ENCODE data around the gene ZNF70. TPM values are rescaled to one million over a fixed set of nuclear protein-coding genes. Genes with fewer than 3 reads are reported as not detected.

Gene ZNF70
- total RNA-seq, 2 donors from 2014 or later, result 0.82 to 1.1 TPM

GRCh38 chr22:23773483-23774113, 22.7 kb upstream of the ZNF70 start:
- H3K27ac Mint-ChIP-seq, result no peak overlapping the region
- no peaks in the 10 kb centered on the region for H3K27me3 Mint-ChIP-seq
- H3K4me1 Mint-ChIP-seq, result no peaks in the 10 kb centered on the region
- no peaks in the 10 kb centered on the region for H3K9me3 Mint-ChIP-seq
- no peaks in the 10 kb centered on the region for H3K36me3 Mint-ChIP-seq (ENCODE audit: low read depth)
- peak overlapping the region; percentile 25 for H3K4me3 Mint-ChIP-seq
- no peak for ATAC-seq (replicated peaks)

GRCh38 chr22:23772649-23773473, 21.9 kb upstream of the ZNF70 start, which contains the start of gene MMP11:
TSS of gene MMP11 (plus strand) at chr22:23772849. CDS start at chr22:23772871, 22 bp downstream.
- ATAC-seq (replicated peaks), result peak; percentile 60
- no peaks in the 10 kb centered on the region for H3K27me3 Mint-ChIP-seq
- no peak within 1 kb of the TSS for H3K27ac Mint-ChIP-seq

GRCh38 chr22:23772315-23772648, 21.4 kb upstream of the ZNF70 start:
- Mint-ChIP-seq H3K4me3 (peak overlapping the region; percentile 55), H3K4me1 (no peaks in the 10 kb centered on the region), H3K27me3 (no peaks in the 10 kb centered on the region), H3K9me3 (no peaks in the 10 kb centered on the region), H3K36me3 (ENCODE audit: low read depth) (no peaks in the 10 kb centered on the region), H3K27ac (no peak overlapping the region)
- no peak for ATAC-seq (replicated peaks)

More at GRCh38 chr22:23772649-23773473, 21.9 kb upstream of the ZNF70 start, which contains the start of gene MMP11:
- Mint-ChIP-seq H3K4me1 (no peaks in the 10 kb centered on the region), H3K9me3 (no peaks in the 10 kb centered on the region), H3K4me3 (peak within 1 kb of the TSS; percentile 55), H3K36me3 (ENCODE audit: low read depth) (no peaks in the 10 kb centered on the region)

- Mint-ChIP-seq H3K27me3 (no peaks in the 10 kb centered on the region), H3K36me3 (ENCODE audit: low read depth) (no peaks in the 10 kb centered on the region), H3K27ac (no peak overlapping the region), H3K9me3 (no peaks in the 10 kb centered on the region), H3K4me1 (no peaks in the 10 kb centered on the region), H3K4me3 (no peak overlapping the region)
- ATAC-seq (replicated peaks), result no peak
Observed at GRCh38 chr22:23769321-23769965, 18.5 kb upstream of the ZNF70 start.

GRCh38 chr22:23767673-23768548, 17.0 kb upstream of the ZNF70 start, which contains the start of gene CHCHD10:
TSS of gene CHCHD10 (minus strand) at chr22:23767972. CDS start at chr22:23767874, 98 bp downstream.
- H3K4me1 Mint-ChIP-seq, result no peaks in the 10 kb centered on the region
- H3K27ac Mint-ChIP-seq, result no peak within 1 kb of the TSS
- H3K4me3 Mint-ChIP-seq, result peak within 1 kb of the TSS; percentile 76
- no peaks in the 10 kb centered on the region for H3K27me3 Mint-ChIP-seq
- H3K36me3 Mint-ChIP-seq (ENCODE audit: low read depth), result no peaks in the 10 kb centered on the region
- ATAC-seq (replicated peaks), result peak; percentile 79
- no peaks in the 10 kb centered on the region for H3K9me3 Mint-ChIP-seq

- Mint-ChIP-seq H3K9me3 (no peaks in the 10 kb centered on the region), H3K27ac (no peak overlapping the region), H3K27me3 (no peaks in the 10 kb centered on the region), H3K4me3 (peak overlapping the region; percentile 76), H3K4me1 (no peaks in the 10 kb centered on the region), H3K36me3 (ENCODE audit: low read depth) (no peaks in the 10 kb centered on the region)
- peak; percentile 6 for ATAC-seq (replicated peaks)
Observed at GRCh38 chr22:23767303-23767672, 16.4 kb upstream of the ZNF70 start.

- H3K4me3 Mint-ChIP-seq, result peak overlapping the region; percentile 12
- no peak for ATAC-seq (replicated peaks)
- no peak overlapping the region for H3K27ac Mint-ChIP-seq
- no peaks in the 10 kb centered on the region for H3K4me1 Mint-ChIP-seq
- H3K9me3 Mint-ChIP-seq, result no peaks in the 10 kb centered on the region
- no peaks in the 10 kb centered on the region for H3K36me3 Mint-ChIP-seq (ENCODE audit: low read depth)
- no peaks in the 10 kb centered on the region for H3K27me3 Mint-ChIP-seq
Observed at GRCh38 chr22:23764899-23765881, 14.3 kb upstream of the ZNF70 start.

GRCh38 chr22:23763954-23764353, 13.0 kb upstream of the ZNF70 start:
- H3K9me3 Mint-ChIP-seq, result no peaks in the 10 kb centered on the region
- H3K27ac Mint-ChIP-seq, result no peak overlapping the region
- H3K36me3 Mint-ChIP-seq (ENCODE audit: low read depth), result no peaks in the 10 kb centered on the region
- H3K27me3 Mint-ChIP-seq, result no peaks in the 10 kb centered on the region
- ATAC-seq (replicated peaks), result no peak
- peak overlapping the region; percentile 52 for H3K4me3 Mint-ChIP-seq
- H3K4me1 Mint-ChIP-seq, result no peaks in the 10 kb centered on the region

GRCh38 chr22:23763579-23763945, 12.7 kb upstream of the ZNF70 start:
- peak overlapping the region; percentile 52 for H3K4me3 Mint-ChIP-seq
- H3K27me3 Mint-ChIP-seq, result no peaks in the 10 kb centered on the region
- no peaks in the 10 kb centered on the region for H3K36me3 Mint-ChIP-seq (ENCODE audit: low read depth)
- H3K9me3 Mint-ChIP-seq, result no peaks in the 10 kb centered on the region
- H3K27ac Mint-ChIP-seq, result no peak overlapping the region
- peak; percentile 34 for ATAC-seq (replicated peaks)
- H3K4me1 Mint-ChIP-seq, result no peaks in the 10 kb centered on the region

- peak within 1 kb of the TSS; percentile 52 for H3K4me3 Mint-ChIP-seq
- H3K9me3 Mint-ChIP-seq, result no peaks in the 10 kb centered on the region
- no peaks in the 10 kb centered on the region for H3K27me3 Mint-ChIP-seq
- no peaks in the 10 kb centered on the region for H3K36me3 Mint-ChIP-seq (ENCODE audit: low read depth)
- no peak for ATAC-seq (replicated peaks)
- no peaks in the 10 kb centered on the region for H3K4me1 Mint-ChIP-seq
- H3K27ac Mint-ChIP-seq, result peak within 1 kb of the TSS; percentile 30
Observed at GRCh38 chr22:23762842-23763578, 12.1 kb upstream of the ZNF70 start, which contains the start of gene C22orf15. TSS of gene C22orf15 (plus strand) at chr22:23762990. CDS start at chr22:23763307, 317 bp downstream.

GRCh38 chr22:23760056-23760455, 9.1 kb upstream of the ZNF70 start:
- H3K4me1 Mint-ChIP-seq, result no peaks in the 10 kb centered on the region
- H3K27ac Mint-ChIP-seq, result no peak overlapping the region
- H3K4me3 Mint-ChIP-seq, result no peak overlapping the region
- no peaks in the 10 kb centered on the region for H3K9me3 Mint-ChIP-seq
- no peaks in the 10 kb centered on the region for H3K36me3 Mint-ChIP-seq (ENCODE audit: low read depth)
- H3K27me3 Mint-ChIP-seq, result no peaks in the 10 kb centered on the region
- ATAC-seq (replicated peaks), result no peak

- Mint-ChIP-seq H3K27ac (no peak overlapping the region), H3K9me3 (no peaks in the 10 kb centered on the region), H3K36me3 (ENCODE audit: low read depth) (no peaks in the 10 kb centered on the region), H3K4me3 (no peak overlapping the region), H3K4me1 (no peaks in the 10 kb centered on the region), H3K27me3 (no peaks in the 10 kb centered on the region)
- no peak for ATAC-seq (replicated peaks)
Observed at GRCh38 chr22:23759566-23759965, 8.7 kb upstream of the ZNF70 start.
